MG63 (cell line): ENCODE measurements around the gene MPDZ. TPM values are rescaled to one million over a fixed set of nuclear protein-coding genes. Genes with fewer than 3 reads are reported as not detected.

ENCODE experiments used
- DNase-seq: peaks from one replicate; pipeline ENCODE4 v3.0.0-alpha.2; 2020
- H3K27me3 ChIP-seq: fragments of 250-450 bp; sonication (Bioruptor Pico); 2 replicates; pipeline ENCODE4 v1.5.1; 2020; ENCODE audit warnings: mild to moderate bottlenecking, moderate library complexity
- H3K36me3 ChIP-seq: fragments of 250-450 bp; sonication (Bioruptor Pico); 2 replicates; pipeline ENCODE4 v1.5.1; 2020; ENCODE audit warnings: mild to moderate bottlenecking, moderate library complexity
- H3K4me3 ChIP-seq: fragments of 250-450 bp; sonication (Bioruptor Pico); 2 replicates; pipeline ENCODE4 v1.5.1; 2020; ENCODE audit warnings: mild to moderate bottlenecking, moderate library complexity
- H3K9me3 ChIP-seq: fragments of 250-450 bp; sonication (Bioruptor Pico); 2 replicates; pipeline ENCODE4 v1.5.1; 2020; ENCODE audit warnings: mild to moderate bottlenecking, moderate library complexity
- total RNA-seq: library from RNA; depleted of rRNA; stranded (reverse); fragments of >200 nt; shearing (Covaris generic); gene quantifications from 2 replicates; pipeline ENCODE4 v1.2.3, GENCODE V29; 2014; ENCODE audit warnings: low replicate concordance

The MPDZ gene
- total RNA-seq, 1 experiment from 2014 or later: 74.1 TPM

GRCh38 chr9:13131416-13131815 is 148.1 kb downstream of the MPDZ start:
- no peak overlapping the region for H3K4me3 ChIP-seq
- H3K36me3 ChIP-seq: peaks cover 6% of the 10 kb centered on the region
- no peaks in the 10 kb centered on the region for H3K27me3 ChIP-seq
- DNase-seq: no peak
- H3K9me3 ChIP-seq: no peaks in the 10 kb centered on the region

- Histone ChIP-seq H3K36me3 (peaks cover 4% of the 10 kb centered on the region; the same call in 1 of the 2 replicates), H3K4me3 (no peak overlapping the region), H3K27me3 (no peaks in the 10 kb centered on the region), H3K9me3 (no peaks in the 10 kb centered on the region)
- peak; percentile 41 for DNase-seq
Observed at GRCh38 chr9:13128266-13128860, 151.1 kb downstream of the MPDZ start.

DNA sequence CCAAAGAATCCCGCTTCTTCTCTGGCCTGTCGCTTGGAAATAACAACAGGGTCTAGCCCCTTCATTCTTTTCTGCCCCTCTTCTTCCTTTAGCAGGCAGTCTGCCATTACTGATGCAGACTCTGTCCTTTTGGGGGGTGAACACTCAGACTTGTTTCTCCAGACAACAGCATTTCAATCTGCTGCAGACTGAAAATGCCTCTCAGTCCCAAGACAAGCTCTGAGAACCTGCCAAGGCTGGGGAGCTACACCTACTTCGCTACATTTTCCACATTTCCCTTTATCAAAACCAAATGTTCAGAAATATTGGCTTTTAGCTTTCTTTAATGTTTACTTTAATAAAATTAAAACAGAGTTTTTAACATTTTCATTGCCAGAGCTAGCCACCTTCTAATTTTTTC is 152.4 kb downstream of the MPDZ start:
- H3K27me3 ChIP-seq: no peaks in the 10 kb centered on the region
- H3K36me3 ChIP-seq: peaks cover 9% of the 10 kb centered on the region; the same call in 1 of the 2 replicates
- no peak for DNase-seq

DNA sequence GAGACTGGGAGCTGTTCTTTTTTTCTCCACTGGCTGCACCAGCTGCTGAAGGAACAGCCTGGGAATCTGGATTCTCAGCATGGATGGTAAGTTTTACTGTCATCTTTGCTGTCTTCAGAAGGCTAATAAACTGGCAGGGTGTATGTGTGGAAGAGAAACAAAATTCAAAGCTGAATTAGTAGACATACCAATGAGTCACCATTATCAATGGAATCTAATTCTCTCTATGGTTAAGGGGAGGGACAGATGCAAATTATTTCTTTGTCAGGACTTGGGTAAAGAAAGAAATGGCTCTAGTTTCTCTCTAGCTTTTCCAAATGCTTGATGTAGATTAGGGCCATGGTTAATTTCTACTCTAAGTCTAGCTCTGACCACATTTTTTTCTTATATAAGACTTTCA is 154.2 kb downstream of the MPDZ start:
- peaks cover 17% of the 10 kb centered on the region for H3K36me3 ChIP-seq

More for the DNA sequence above, 152.4 kb downstream of the MPDZ start:
- H3K9me3 ChIP-seq: no peaks in the 10 kb centered on the region
- H3K4me3 ChIP-seq: no peak overlapping the region

GRCh38 chr9:13122756-13123369 is 156.6 kb downstream of the MPDZ start:
- Histone ChIP-seq H3K9me3 (no peaks in the 10 kb centered on the region), H3K36me3 (peaks cover 17% of the 10 kb centered on the region), H3K4me3 (no peak overlapping the region), H3K27me3 (no peaks in the 10 kb centered on the region)
- DNase-seq: no peak

More for the DNA sequence above, 154.2 kb downstream of the MPDZ start:
- H3K27me3 ChIP-seq: no peaks in the 10 kb centered on the region
- no peak for DNase-seq
- no peaks in the 10 kb centered on the region for H3K9me3 ChIP-seq
- H3K4me3 ChIP-seq: no peak overlapping the region

DNA sequence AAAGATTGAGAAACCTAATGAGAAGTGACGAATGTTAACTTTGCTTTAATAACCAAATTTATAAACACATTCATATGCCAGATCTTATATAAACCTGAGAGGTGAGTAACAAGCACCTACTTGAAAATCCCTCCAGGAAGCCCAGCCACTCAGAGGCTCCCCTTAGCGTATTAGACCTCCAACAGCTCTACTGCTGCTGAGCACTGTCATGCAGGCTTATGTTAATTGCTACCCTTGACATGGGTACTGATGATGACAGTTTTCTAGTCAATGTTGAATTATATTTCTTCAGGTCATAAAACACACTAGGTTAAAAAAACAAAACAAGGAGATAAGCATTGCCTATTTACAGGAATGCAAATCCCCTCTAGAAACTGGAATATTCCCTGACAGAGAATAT is 161.2 kb downstream of the MPDZ start:
- no peak overlapping the region for H3K4me3 ChIP-seq
- no peak for DNase-seq
- H3K36me3 ChIP-seq: peaks cover 12% of the 10 kb centered on the region
- H3K27me3 ChIP-seq: no peaks in the 10 kb centered on the region
- no peaks in the 10 kb centered on the region for H3K9me3 ChIP-seq

GRCh38 chr9:13116292-13116691 is 163.2 kb downstream of the MPDZ start:
- H3K4me3 ChIP-seq: no peak overlapping the region
- no peaks in the 10 kb centered on the region; the same call in none of the 2 replicates for H3K36me3 ChIP-seq
- no peaks in the 10 kb centered on the region for H3K9me3 ChIP-seq
- DNase-seq: no peak
- H3K27me3 ChIP-seq: no peaks in the 10 kb centered on the region

DNA sequence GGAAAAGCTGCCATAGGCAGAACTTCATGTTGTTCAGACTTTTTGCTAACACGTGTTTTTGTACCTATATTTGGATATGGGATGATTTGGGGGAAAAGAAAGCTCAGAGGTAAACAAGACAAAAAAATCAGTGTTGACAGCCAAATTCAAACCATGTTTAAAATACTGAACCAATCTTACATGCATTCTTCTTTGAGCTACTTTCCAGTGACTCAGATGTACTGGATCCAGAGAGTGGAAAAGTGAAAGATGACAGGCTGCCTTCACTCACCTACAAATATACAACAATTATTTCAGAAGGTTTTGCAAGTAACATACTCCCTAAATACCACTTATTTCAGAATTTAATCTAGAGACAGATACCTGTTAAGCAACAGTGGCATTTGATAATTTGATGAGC is 165.7 kb downstream of the MPDZ start:
- no peak overlapping the region for H3K4me3 ChIP-seq
- no peaks in the 10 kb centered on the region for H3K27me3 ChIP-seq
- DNase-seq: no peak
- H3K36me3 ChIP-seq: peaks cover 5% of the 10 kb centered on the region; the same call in 1 of the 2 replicates
- no peaks in the 10 kb centered on the region for H3K9me3 ChIP-seq

DNA sequence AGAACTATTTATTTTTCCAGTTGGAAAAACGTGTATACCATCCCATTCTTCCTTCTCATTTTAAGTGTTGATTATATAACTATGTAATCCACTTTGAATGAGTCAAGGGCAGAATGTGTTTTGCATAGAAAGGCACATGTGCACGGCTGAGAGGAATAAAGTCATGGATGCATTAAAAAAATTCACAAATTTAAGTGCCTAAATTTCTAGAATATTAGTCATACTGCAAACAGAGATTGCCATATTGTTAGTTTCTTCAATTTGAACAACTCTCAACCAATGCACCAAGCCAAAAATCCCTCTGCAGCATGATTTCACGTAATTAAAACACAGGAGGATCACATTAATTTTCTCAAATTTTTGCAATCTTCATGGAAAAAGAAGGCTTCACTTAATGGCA is 166.3 kb downstream of the MPDZ start:
- DNase-seq: peak; percentile 76
- Histone ChIP-seq H3K9me3 (no peaks in the 10 kb centered on the region), H3K27me3 (no peaks in the 10 kb centered on the region), H3K36me3 (peaks cover 5% of the 10 kb centered on the region; the same call in 1 of the 2 replicates), H3K4me3 (no peak overlapping the region)

- H3K9me3 ChIP-seq: no peaks in the 10 kb centered on the region
- no peaks in the 10 kb centered on the region for H3K27me3 ChIP-seq
- no peak overlapping the region for H3K4me3 ChIP-seq
- peak; percentile 76 for DNase-seq
- peaks cover 5% of the 10 kb centered on the region; the same call in 1 of the 2 replicates for H3K36me3 ChIP-seq
Observed at GRCh38 chr9:13111778-13112177, 167.7 kb downstream of the MPDZ start.

GRCh38 chr9:13110766-13111417 is 168.6 kb downstream of the MPDZ start:
- Histone ChIP-seq H3K9me3 (no peaks in the 10 kb centered on the region), H3K4me3 (no peak overlapping the region)
- peak; percentile 89 for DNase-seq

DNA sequence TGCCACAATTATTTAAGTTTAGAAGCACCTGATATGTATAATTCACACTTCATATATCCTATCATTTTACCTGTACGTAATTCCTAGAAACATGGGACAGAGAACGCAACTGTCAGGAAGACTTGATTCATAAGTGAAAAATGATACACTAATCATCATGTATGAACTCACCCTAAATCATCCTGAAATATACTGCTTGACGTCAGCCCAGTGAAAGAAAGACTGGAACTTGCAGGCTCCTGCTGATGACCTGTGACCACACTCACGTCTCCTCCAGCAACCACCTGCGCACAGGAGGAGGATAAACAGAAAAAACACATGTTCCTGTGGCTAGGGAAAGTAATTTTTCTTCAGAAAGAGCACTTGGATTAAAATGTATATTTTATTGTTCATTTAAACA is 169.7 kb downstream of the MPDZ start:
- Histone ChIP-seq H3K36me3 (peaks cover 7% of the 10 kb centered on the region; the same call in 1 of the 2 replicates), H3K9me3 (no peaks in the 10 kb centered on the region), H3K4me3 (no peak overlapping the region), H3K27me3 (no peaks in the 10 kb centered on the region)
- DNase-seq: no peak

More at GRCh38 chr9:13110766-13111417, 168.6 kb downstream of the MPDZ start:
- Histone ChIP-seq H3K27me3 (no peaks in the 10 kb centered on the region), H3K36me3 (peaks cover 7% of the 10 kb centered on the region; the same call in 1 of the 2 replicates)

GRCh38 chr9:13107008-13107407 is 172.5 kb downstream of the MPDZ start:
- H3K36me3 ChIP-seq: peaks cover 7% of the 10 kb centered on the region; the same call in 1 of the 2 replicates
- H3K9me3 ChIP-seq: peaks cover 2% of the 10 kb centered on the region; the same call in 1 of the 2 replicates

DNA sequence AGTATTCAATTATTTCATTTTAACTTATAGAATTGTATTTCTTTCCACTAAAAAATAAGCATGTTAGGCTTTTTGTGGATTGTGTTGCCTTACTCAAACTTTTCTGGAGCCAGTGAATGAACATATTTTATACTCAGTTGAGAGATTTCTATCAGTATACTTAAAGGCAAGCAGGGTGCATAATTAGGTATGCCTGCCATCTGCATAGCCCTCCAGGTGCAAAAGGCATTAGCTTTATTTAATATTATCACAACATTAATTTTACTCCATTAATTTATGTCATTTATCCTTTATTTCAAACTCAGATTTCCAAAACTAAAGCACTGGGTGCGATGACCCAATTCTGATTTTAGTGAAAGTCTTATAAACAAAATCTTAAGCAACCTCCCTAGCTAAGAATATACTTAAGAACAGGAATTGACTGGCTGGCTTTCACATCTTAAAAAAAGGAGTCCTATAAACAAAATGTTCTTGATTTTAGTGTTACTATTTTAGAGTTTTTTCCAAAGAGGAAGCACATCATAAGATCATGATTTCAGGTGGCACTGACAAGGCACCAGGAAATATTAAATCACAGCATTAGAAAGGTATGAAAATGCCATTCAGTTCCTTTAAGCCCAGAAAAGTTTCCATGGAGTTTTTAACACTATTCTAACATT is 178.4 kb downstream of the MPDZ start:
- no peak for DNase-seq
- H3K36me3 ChIP-seq: no peaks in the 10 kb centered on the region; the same call in 1 of the 2 replicates
- no peak overlapping the region for H3K4me3 ChIP-seq
- H3K9me3 ChIP-seq: peaks cover 2% of the 10 kb centered on the region; the same call in 1 of the 2 replicates
- H3K27me3 ChIP-seq: no peaks in the 10 kb centered on the region

More at GRCh38 chr9:13107008-13107407, 172.5 kb downstream of the MPDZ start:
- Histone ChIP-seq H3K4me3 (no peak overlapping the region), H3K27me3 (no peaks in the 10 kb centered on the region)
- no peak for DNase-seq

DNA sequence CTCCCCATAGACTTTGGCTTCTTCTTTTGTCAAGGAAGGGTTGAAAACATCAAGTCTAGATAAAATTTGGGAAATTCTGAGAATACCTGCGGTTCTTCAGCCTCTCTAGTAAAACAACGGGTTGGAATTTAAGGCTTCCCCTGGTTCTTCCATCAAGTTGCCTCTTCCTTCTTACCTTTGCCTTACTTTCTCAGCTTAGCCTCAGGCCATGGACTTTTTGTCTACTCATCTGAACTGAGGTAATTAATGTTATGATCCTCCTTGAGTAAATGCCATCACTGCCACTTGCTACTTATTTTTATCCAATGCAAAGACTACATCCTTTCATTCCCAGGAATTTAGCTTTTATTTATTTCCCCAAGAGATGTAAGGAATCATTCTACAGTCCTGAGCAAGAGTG is 184.4 kb downstream of the MPDZ start:
- H3K36me3 ChIP-seq: no peaks in the 10 kb centered on the region
- no peak overlapping the region for H3K4me3 ChIP-seq
- H3K9me3 ChIP-seq: no peaks in the 10 kb centered on the region
- no peak for DNase-seq
- 0 out of 2 replicates have a peak, but pooled peaks cover 3% of the 10 kb centered on the region for H3K27me3 ChIP-seq

DNA sequence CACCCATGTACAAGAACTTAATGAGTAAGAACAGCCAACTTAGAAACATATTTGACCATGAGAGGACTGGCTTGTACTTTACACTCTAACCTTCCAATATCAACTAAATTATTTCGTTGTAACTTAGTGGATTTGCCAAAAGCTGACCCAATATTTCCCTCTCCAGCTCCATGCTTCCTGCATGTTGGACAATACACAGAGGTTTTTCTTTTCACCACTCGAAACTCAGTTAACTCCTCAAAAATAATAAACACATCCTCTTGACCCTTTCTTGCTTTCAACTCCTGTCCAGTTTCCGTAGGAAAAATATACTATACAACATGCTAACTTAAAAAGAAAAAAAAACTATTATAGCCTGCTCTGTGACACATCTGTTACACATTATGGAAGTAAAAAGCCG is 188.9 kb downstream of the MPDZ start:
- no peak for DNase-seq
- no peaks in the 10 kb centered on the region for H3K9me3 ChIP-seq
- no peak overlapping the region for H3K4me3 ChIP-seq
- 0 out of 2 replicates have a peak, but pooled peaks cover 3% of the 10 kb centered on the region for H3K27me3 ChIP-seq
- H3K36me3 ChIP-seq: no peaks in the 10 kb centered on the region

DNA sequence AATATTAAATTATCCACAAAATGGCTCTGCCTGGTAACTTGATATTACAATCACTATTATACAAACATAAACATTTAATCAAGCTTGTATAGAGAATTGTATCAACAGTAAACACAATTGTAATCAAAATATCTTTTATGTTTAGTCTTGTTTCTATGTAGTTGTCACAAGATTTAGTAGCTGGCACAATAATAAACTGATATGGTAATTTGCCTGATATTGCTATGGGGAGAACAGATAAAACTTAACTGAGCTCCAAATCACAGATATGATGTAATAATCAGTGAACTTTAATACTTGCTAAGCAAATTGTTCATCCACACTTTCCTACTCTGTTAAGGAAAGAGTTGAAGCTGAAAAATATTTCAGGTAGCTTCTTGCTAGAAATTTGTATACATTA is 189.8 kb downstream of the MPDZ start:
- Histone ChIP-seq H3K36me3 (no peaks in the 10 kb centered on the region), H3K9me3 (no peaks in the 10 kb centered on the region), H3K4me3 (no peak overlapping the region), H3K27me3 (0 out of 2 replicates have a peak, but pooled peaks cover 3% of the 10 kb centered on the region)
- DNase-seq: no peak
